ENCODE data around the gene MT3.

The MT3 gene

GRCh38 chr16:56584276-56584675, 5.1 kb upstream of the MT3 start:
- Histone ChIP-seq H3K9ac (ENCODE audit: low read length) (no peak overlapping the region), H3K9me3 (ENCODE audit: control insufficient read depth, low read length) (no peaks in the 10 kb centered on the region), H3K4me1 (ENCODE audit: control insufficient read depth, insufficient read depth, low read length) (peaks cover 3% of the 10 kb centered on the region), H3K4me3 (ENCODE audit: low read length) (no peak overlapping the region), H3K27me3 (ENCODE audit: control insufficient read depth, insufficient read depth, low read length) (peaks cover 14% of the 10 kb centered on the region), H3K36me3 (ENCODE audit: control insufficient read depth, insufficient read depth, low read length) (no peaks in the 10 kb centered on the region)

- peaks cover 9% of the 10 kb centered on the region for H3K4me1 ChIP-seq (ENCODE audit: control insufficient read depth, insufficient read depth, low read length)
- peaks cover 27% of the 10 kb centered on the region for H3K27me3 ChIP-seq (ENCODE audit: control insufficient read depth, insufficient read depth, low read length)
- no peaks in the 10 kb centered on the region for H3K9me3 ChIP-seq (ENCODE audit: control insufficient read depth, low read length)
- H3K36me3 ChIP-seq (ENCODE audit: control insufficient read depth, insufficient read depth, low read length) = no peaks in the 10 kb centered on the region
- H3K4me3 ChIP-seq (ENCODE audit: low read length) = no peak overlapping the region
- no peak overlapping the region for H3K9ac ChIP-seq (ENCODE audit: low read length)
These were observed 567 bp upstream of the MT3 start for GRCh38 chr16:56588781-56589140.

- Histone ChIP-seq H3K36me3 (ENCODE audit: control insufficient read depth, insufficient read depth, low read length) (no peaks in the 10 kb centered on the region), H3K9me3 (ENCODE audit: control insufficient read depth, low read length) (no peaks in the 10 kb centered on the region), H3K4me3 (ENCODE audit: low read length) (no peak overlapping the region), H3K4me1 (ENCODE audit: control insufficient read depth, insufficient read depth, low read length) (peaks cover 9% of the 10 kb centered on the region), H3K27me3 (ENCODE audit: control insufficient read depth, insufficient read depth, low read length) (peaks cover 27% of the 10 kb centered on the region), H3K9ac (ENCODE audit: low read length) (no peak overlapping the region)
These were observed 2.2 kb downstream of the MT3 start for GRCh38 chr16:56591377-56592060.

GRCh38 chr16:56593573-56594291, 4.4 kb downstream of the MT3 start:
- peaks cover 9% of the 10 kb centered on the region for H3K4me1 ChIP-seq (ENCODE audit: control insufficient read depth, insufficient read depth, low read length)
- H3K27me3 ChIP-seq (ENCODE audit: control insufficient read depth, insufficient read depth, low read length) = peaks cover 20% of the 10 kb centered on the region
- H3K4me3 ChIP-seq (ENCODE audit: low read length) = no peak overlapping the region
- no peaks in the 10 kb centered on the region for H3K9me3 ChIP-seq (ENCODE audit: control insufficient read depth, low read length)
- H3K9ac ChIP-seq (ENCODE audit: low read length) = no peak overlapping the region
- no peaks in the 10 kb centered on the region for H3K36me3 ChIP-seq (ENCODE audit: control insufficient read depth, insufficient read depth, low read length)

- Histone ChIP-seq H3K36me3 (ENCODE audit: control insufficient read depth, insufficient read depth, low read length) (no peaks in the 10 kb centered on the region), H3K4me3 (ENCODE audit: low read length) (no peak overlapping the region), H3K4me1 (ENCODE audit: control insufficient read depth, insufficient read depth, low read length) (peaks cover 7% of the 10 kb centered on the region), H3K9ac (ENCODE audit: low read length) (no peak overlapping the region), H3K9me3 (ENCODE audit: control insufficient read depth, low read length) (no peaks in the 10 kb centered on the region), H3K27me3 (ENCODE audit: control insufficient read depth, insufficient read depth, low read length) (peaks cover 15% of the 10 kb centered on the region)
These were observed 4.9 kb downstream of the MT3 start for GRCh38 chr16:56594292-56594619.

GRCh38 chr16:56600398-56600999, 11.2 kb downstream of the MT3 start:
- Histone ChIP-seq H3K4me3 (ENCODE audit: low read length) (no peak overlapping the region), H3K36me3 (ENCODE audit: control insufficient read depth, insufficient read depth, low read length) (no peaks in the 10 kb centered on the region), H3K9me3 (ENCODE audit: control insufficient read depth, low read length) (no peaks in the 10 kb centered on the region), H3K9ac (ENCODE audit: low read length) (no peak overlapping the region), H3K4me1 (ENCODE audit: control insufficient read depth, insufficient read depth, low read length) (no peaks in the 10 kb centered on the region), H3K27me3 (ENCODE audit: control insufficient read depth, insufficient read depth, low read length) (no peaks in the 10 kb centered on the region)

GRCh38 chr16:56601325-56601724, 12.0 kb downstream of the MT3 start:
- Histone ChIP-seq H3K27me3 (ENCODE audit: control insufficient read depth, insufficient read depth, low read length) (no peaks in the 10 kb centered on the region), H3K36me3 (ENCODE audit: control insufficient read depth, insufficient read depth, low read length) (no peaks in the 10 kb centered on the region), H3K9ac (ENCODE audit: low read length) (no peak overlapping the region), H3K4me1 (ENCODE audit: control insufficient read depth, insufficient read depth, low read length) (no peaks in the 10 kb centered on the region), H3K9me3 (ENCODE audit: control insufficient read depth, low read length) (no peaks in the 10 kb centered on the region), H3K4me3 (ENCODE audit: low read length) (no peak overlapping the region)

GRCh38 chr16:56603589-56603988, 14.3 kb downstream of the MT3 start:
- H3K4me1 ChIP-seq (ENCODE audit: control insufficient read depth, insufficient read depth, low read length) = peaks cover 15% of the 10 kb centered on the region
- no peak overlapping the region for H3K4me3 ChIP-seq (ENCODE audit: low read length)
- H3K9me3 ChIP-seq (ENCODE audit: control insufficient read depth, low read length) = no peaks in the 10 kb centered on the region
- no peaks in the 10 kb centered on the region for H3K27me3 ChIP-seq (ENCODE audit: control insufficient read depth, insufficient read depth, low read length)
- no peak overlapping the region for H3K9ac ChIP-seq (ENCODE audit: low read length)
- H3K36me3 ChIP-seq (ENCODE audit: control insufficient read depth, insufficient read depth, low read length) = no peaks in the 10 kb centered on the region

- Histone ChIP-seq H3K9ac (ENCODE audit: low read length) (no peak overlapping the region), H3K27me3 (ENCODE audit: control insufficient read depth, insufficient read depth, low read length) (no peaks in the 10 kb centered on the region), H3K9me3 (ENCODE audit: control insufficient read depth, low read length) (no peaks in the 10 kb centered on the region), H3K4me1 (ENCODE audit: control insufficient read depth, insufficient read depth, low read length) (peaks cover 16% of the 10 kb centered on the region), H3K36me3 (ENCODE audit: control insufficient read depth, insufficient read depth, low read length) (no peaks in the 10 kb centered on the region), H3K4me3 (ENCODE audit: low read length) (no peak overlapping the region)
These were observed 15.6 kb downstream of the MT3 start for GRCh38 chr16:56604966-56605365.

- H3K9ac ChIP-seq (ENCODE audit: low read length) = no peak overlapping the region
- H3K4me1 ChIP-seq (ENCODE audit: control insufficient read depth, insufficient read depth, low read length) = peaks cover 21% of the 10 kb centered on the region
- H3K27me3 ChIP-seq (ENCODE audit: control insufficient read depth, insufficient read depth, low read length) = no peaks in the 10 kb centered on the region
These were observed 16.1 kb downstream of the MT3 start for GRCh38 chr16:56605475-56605874.

GRCh38 chr16:56606071-56606475, 16.7 kb downstream of the MT3 start:
- no peak overlapping the region for H3K4me3 ChIP-seq (ENCODE audit: low read length)
- peaks cover 27% of the 10 kb centered on the region for H3K4me1 ChIP-seq (ENCODE audit: control insufficient read depth, insufficient read depth, low read length)
- no peaks in the 10 kb centered on the region for H3K27me3 ChIP-seq (ENCODE audit: control insufficient read depth, insufficient read depth, low read length)
- no peaks in the 10 kb centered on the region for H3K9me3 ChIP-seq (ENCODE audit: control insufficient read depth, low read length)
- no peak overlapping the region for H3K9ac ChIP-seq (ENCODE audit: low read length)
- no peaks in the 10 kb centered on the region for H3K36me3 ChIP-seq (ENCODE audit: control insufficient read depth, insufficient read depth, low read length)

More at GRCh38 chr16:56605475-56605874, 16.1 kb downstream of the MT3 start:
- Histone ChIP-seq H3K9me3 (ENCODE audit: control insufficient read depth, low read length) (no peaks in the 10 kb centered on the region), H3K4me3 (ENCODE audit: low read length) (no peak overlapping the region), H3K36me3 (ENCODE audit: control insufficient read depth, insufficient read depth, low read length) (no peaks in the 10 kb centered on the region)

GRCh38 chr16:56606476-56607108, 17.3 kb downstream of the MT3 start:
- Histone ChIP-seq H3K27me3 (ENCODE audit: control insufficient read depth, insufficient read depth, low read length) (no peaks in the 10 kb centered on the region), H3K9ac (ENCODE audit: low read length) (no peak overlapping the region), H3K9me3 (ENCODE audit: control insufficient read depth, low read length) (no peaks in the 10 kb centered on the region), H3K4me3 (ENCODE audit: low read length) (no peak overlapping the region), H3K36me3 (ENCODE audit: control insufficient read depth, insufficient read depth, low read length) (no peaks in the 10 kb centered on the region), H3K4me1 (ENCODE audit: control insufficient read depth, insufficient read depth, low read length) (peaks cover 32% of the 10 kb centered on the region)
